Occipital lobe (tissue), 2 donors: ENCODE results near the gene ZNF362. TPM values are rescaled to one million over a fixed set of nuclear protein-coding genes. Genes with fewer than 3 reads are reported as not detected.
A peak's percentile ranks its signal among the peaks of the same experiment; 100 is the strongest.
"Not testable (repeated sequence)": the region's sequence is repeated elsewhere in the genome, so short reads cannot be mapped to it uniquely, and the experiment has no call there.

Experiments used
- DNase-seq: peaks from one replicate; lab custom pipeline; 2025; lab: John Stamatoyannopoulos, UW
- total RNA-seq: library from RNA; depleted of rRNA; stranded (reverse); fragments of >200 nt; gene quantifications from one replicate; pipeline ENCODE4 v1.2.3, GENCODE V29; 2014

The ZNF362 gene
- total RNA-seq, 1 donor from 2014 or later = 17.3 TPM

- no peak for DNase-seq
Observed at GRCh38 chr1:33284049-33284448, 27.8 kb downstream of the ZNF362 start.

DNA sequence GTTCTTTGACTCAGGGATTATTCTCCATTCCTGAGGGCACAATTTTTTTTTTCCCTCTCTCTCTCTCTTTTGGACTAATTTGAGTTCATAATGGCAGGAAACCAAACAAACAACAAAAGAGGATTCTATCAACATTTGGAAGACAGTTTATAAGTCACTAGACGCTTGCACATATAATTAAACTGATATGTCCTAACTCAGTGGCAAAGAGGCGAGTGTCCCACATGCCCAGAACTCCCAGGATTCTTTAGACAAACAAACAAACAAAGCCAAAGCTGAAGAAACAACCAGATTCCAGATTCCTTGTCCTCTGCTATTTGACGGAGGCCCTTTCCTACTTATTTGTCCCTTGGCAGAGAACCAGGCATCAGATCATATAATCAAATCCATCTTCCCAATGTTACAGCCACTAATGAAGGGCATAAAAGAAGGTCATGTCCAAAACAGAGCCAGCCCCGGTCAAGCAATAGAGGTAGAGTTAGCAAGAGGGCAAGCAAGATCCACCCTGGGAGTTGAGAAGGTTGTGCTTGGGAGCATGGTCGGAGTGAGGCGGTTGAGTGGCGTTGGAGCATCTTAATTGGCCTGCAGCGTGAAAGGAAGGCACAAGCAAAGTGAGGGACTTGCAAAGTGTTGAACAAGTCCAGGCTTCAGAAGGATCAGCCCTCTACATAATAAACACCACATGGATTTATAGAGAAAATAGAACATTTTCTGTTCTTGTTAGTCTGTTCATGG, 30.3 kb downstream of the ZNF362 start:
- DNase-seq = no peak

DNA sequence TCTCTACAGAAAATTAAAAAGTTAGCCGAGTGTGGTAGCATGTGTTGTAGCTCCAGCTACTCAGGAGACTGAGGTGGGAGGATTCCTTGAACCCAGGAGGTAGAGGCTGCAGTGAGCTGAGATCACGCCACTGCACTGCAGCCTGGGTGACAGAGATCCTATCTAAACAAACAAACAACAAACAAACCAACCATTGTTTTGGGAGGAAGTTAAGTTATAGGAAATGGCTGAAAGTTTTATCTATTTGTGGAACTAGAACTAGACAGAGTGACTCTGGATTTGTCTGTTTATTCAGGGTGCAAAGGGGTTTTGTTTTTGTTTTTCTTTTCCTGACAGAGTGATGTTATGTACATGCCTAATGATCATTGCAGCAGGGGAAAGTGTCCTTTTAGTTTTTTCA, 31.0 kb downstream of the ZNF362 start:
- no peak for DNase-seq

GRCh38 chr1:33288976-33289857, 32.9 kb downstream of the ZNF362 start:
- no peak for DNase-seq

- DNase-seq = no peak
Observed at GRCh38 chr1:33289858-33290154, 33.5 kb downstream of the ZNF362 start.

DNA sequence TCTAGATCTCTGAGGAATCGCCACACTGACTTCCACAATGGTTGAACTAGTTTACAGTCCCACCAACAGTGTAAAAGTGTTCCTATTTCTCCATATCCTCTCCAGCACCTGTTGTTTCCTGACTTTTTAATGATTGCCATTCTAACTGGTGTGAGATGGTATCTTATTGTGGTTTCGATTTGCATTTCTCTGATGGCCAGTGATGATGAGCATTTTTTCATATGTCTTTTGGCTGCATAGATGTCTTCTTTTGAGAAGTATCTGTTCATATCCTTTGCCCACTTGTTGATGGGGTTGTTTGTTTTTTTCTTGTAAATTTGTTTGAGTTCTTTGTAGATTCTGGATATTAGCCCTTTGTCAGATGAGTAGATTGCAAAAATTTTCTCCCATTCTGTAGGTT, 34.3 kb downstream of the ZNF362 start:
- DNase-seq = not testable (repeated sequence)

DNA sequence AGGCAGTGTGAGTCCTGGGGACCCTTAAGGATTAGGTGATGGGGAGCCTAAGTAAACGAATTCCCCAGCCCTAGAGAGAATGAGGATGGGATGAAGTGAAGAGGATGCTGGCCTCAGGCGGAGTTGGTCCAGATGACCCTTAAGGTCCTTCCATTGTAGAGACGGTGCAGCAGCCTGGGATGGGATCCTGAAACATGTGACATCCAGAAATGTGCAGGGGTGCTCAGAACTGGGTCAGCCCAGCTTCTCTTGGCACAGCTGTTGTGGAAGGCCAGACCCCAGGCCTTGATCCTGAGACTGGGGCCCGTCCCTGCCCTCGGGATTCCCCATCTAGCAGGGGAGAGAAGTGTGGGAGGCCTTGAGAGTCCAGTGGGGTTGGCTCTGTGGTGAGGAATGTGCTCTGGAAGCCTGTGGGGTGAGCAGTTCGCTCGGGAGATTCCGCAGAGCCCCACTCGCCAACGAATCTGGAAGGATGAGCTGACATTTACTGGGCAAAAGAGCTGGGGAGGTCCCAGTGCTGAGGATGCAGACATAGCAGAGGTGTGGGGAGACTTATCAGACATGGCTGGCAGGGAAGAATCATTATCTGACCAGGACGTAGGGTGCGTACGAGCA, 36.5 kb downstream of the ZNF362 start:
- no peak for DNase-seq

- no peak for DNase-seq
Observed at GRCh38 chr1:33294071-33295010, 38.0 kb downstream of the ZNF362 start.

DNA sequence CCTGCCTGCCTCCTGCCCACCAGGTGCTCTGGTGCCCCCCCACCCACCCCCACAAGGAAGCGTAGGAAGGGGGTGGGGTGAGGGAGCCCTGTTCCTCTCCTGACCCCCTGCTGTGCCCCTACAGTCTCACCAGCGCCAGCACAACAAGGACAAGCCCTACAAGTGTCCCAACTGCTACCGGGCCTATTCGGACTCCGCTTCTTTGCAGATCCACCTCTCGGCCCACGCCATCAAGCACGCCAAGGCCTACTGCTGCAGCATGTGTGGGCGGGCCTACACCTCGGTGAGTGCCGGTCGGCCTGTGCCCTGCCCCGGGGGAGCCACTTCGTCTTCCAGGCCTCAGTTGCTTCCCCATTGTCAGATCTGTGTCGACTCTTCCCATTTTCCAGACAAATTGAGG, 38.7 kb downstream of the ZNF362 start:
- DNase-seq = peak; percentile 49

- peak; percentile 78 for DNase-seq
Observed at GRCh38 chr1:33295450-33296081, 39.3 kb downstream of the ZNF362 start.

DNA sequence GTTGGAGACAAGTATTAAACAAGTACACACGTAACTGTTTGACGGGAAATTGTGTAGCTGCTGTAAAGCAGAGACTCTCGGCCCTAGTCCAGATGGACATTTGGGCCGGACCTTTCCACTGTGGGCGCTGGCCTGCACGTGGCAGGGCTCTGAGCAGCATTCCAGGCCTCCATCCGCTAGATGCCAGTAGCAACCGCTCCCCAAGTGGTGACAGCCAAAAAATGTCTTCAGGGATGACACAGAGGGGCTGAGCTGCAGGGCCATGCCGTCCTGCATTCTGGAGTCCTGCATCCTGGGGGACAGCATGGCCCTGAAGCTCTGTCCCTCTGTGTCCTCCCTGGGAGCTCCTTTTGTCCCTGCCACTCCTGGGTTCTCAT, 39.8 kb downstream of the ZNF362 start:
- DNase-seq = no peak

GRCh38 chr1:33296824-33297223, 40.5 kb downstream of the ZNF362 start:
- no peak for DNase-seq

DNA sequence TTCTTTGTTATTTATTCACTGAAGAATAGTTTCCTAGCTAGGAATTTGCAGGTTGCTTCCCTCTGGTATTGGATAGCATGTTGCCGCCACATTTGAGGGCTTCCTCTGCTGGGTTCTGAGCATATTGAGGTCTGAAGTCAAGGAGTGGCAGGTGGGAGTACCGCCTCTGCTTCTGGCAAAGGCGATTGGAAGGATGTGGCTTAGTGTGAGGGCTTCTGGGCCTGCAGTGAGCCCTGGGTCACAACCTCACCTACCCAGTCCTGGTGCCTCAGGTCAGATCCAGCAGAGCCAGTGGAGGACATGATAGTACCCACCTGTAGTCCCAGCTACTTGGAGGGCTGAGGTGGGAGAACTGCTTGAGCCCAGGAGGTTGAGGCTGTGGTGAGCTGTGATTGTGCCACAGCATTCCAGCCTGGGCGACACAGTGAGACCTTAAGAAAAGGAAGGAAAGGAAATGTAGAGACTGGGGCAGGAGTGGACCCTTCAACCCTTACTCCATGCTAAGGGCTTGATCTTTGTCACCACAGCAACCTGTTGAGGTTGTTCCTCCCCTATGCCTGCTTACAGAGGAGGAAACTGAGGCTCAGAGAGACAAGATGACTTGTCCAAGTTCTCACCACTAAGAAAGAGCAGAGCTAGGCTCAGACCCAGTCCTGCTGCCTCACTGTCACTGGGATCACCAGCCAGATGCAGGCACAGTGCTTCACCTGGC, 41.8 kb downstream of the ZNF362 start:
- DNase-seq = no peak

GRCh38 chr1:33298623-33299277, 42.5 kb downstream of the ZNF362 start:
- DNase-seq = peak; percentile 11

- no peak for DNase-seq
Observed at GRCh38 chr1:33299461-33300155, 43.3 kb downstream of the ZNF362 start.

GRCh38 chr1:33300673-33301072, 44.4 kb downstream of the ZNF362 start:
- no peak for DNase-seq

DNA sequence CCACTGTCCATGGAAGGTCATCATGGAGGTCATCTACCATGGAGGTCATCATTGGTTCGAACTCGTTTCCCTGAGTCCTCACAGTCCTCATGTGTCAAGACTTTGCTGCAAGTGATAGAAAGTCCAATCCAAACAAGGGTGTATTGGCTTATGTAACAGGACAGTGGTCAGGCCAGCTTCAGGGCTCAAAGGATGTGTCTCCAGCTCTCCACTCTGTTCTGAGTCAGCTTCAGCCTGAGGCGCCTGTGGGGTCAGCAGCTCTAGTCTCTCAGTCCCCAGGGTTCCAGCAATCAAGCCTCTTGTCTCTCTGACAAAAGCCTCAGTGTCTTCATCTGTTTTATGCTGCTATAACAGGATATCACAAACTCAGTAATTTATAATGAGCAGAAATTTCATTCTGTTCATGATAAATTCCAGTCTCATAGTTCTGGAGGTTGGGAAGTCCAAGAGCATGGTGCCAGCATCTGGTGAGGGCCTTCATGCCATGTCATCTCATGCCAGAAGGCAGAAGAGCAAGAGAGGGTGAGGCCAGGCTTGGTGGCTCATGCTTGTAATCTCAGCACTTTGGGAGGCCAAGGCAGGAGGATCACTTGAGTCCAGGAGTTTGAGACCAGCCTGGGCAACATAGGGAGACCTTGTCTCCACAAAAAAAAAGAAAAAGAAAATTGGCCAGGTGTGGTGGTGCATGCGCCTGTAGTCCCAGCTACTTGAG, 45.1 kb downstream of the ZNF362 start:
- no peak for DNase-seq

DNA sequence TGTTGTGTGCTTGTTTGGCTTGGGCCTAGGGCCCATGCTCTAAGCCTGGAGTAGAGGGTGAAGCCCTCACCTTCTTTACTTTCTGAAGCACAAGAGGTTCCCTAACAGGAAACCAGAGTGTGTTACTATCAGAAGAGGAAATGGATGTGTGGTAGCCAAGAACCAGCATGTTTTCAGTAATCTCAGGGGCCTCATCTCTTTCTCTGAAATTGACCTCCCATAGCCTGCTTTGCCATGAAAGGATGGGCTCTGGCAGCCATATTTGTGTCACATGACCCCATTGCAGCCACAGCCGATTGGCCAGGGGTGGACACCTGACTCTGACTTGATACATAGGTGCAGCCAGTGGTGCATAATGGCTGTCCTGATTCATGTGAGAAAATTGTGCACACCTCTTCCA, 46.0 kb downstream of the ZNF362 start:
- no peak for DNase-seq

DNA sequence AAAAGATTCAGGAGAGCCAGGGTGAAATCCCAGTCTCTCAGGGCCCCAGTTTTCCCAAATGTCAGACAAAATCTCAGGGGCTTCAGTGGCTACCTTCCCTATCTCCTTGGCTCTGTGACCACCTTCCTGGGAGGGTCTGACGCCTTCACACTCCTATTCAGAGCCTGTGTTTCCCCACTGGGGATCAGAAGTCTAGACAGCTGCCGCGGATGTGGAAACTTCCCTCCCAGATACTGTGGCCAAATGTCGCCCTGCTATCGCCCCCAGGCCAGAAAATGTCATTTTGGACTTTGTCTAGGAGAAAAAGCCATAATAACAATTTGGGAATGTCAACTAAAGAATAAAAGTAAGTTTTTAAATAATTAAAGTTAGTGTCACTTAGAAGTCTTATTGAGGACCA, 48.7 kb downstream of the ZNF362 start:
- no peak for DNase-seq
